H7 (cell line): ENCODE results near the gene SH3BP5L. TPM values are rescaled to one million over a fixed set of nuclear protein-coding genes. Genes with fewer than 3 reads are reported as not detected.
A peak's percentile ranks its signal among the peaks of the same experiment; 100 is the strongest.

ENCODE experiments used
- DNase-seq: peaks from one replicate; pipeline ENCODE4 v3.0.0; 2012
- H3K27me3 ChIP-seq: 2 replicates; pipeline ENCODE4 v1.6.0; 2011; ENCODE audit warnings: mild to moderate bottlenecking, low read length; ENCODE audit not compliant: control insufficient read depth, insufficient read depth
- H3K36me3 ChIP-seq: replicated peaks from 2 replicates; pipeline ENCODE4 v1.5.1; 2011; ENCODE audit warnings: low read length; ENCODE audit not compliant: control insufficient read depth, insufficient read depth
- H3K4me3 ChIP-seq: 2 replicates; pipeline ENCODE4 v1.5.1; 2011; ENCODE audit warnings: low read depth, mild to moderate bottlenecking, control low read depth, low read length, moderate library complexity; ENCODE audit not compliant: insufficient read depth
- total RNA-seq: library from RNA; depleted of rRNA; stranded (reverse); fragments of >200 nt; shearing (Covaris generic); gene quantifications from 2 replicates; pipeline ENCODE4 v1.2.3, GENCODE V29; 2014; rRNA removed

Gene SH3BP5L
- total RNA-seq, result 38.2 and 40.5 TPM in 2 replicates

DNA sequence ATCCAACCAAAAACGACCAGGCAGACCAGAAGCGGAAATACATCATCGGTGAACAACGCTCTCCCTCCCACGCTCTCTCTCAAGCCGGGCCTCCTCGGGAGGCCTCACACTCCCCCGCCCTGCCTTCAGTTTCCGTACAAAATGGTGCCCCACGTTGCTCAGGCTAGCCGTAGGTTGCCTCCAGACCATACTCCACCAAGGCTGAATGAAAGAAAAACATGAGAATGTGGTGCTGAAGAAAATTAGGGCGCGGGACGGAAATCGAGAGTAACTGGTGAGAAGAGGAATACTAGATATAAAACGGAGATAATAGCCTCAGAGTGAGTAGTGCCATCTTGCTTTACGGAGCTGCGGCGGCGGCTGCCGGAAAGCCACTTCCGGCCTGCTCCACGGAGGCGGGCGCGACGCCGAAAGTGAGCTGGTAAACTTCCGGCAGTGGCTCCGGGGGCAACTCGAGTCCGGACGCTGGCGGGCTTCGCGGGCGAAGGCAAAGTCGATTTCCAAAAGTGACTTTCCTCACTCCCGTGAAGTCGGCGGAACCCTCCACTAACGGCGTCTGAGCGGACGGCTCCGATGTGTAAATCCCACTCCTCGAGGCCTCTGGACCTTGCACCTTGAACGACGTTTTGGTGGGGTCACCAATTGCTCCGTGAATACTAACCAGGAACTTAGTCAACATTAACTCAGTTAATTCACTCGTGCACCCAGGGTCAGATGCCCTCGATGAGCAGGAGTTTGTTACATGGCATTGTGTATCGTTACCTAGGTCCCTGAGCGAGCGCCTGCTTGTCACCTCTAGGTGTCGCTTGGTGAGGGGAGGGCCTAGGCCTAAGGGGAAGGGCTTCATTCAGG is at the start of gene SH3BP5L:
Gene SH3BP5L, minus strand, starts transcription at position 7 of the 852 bp plus-strand sequence. CDS start 980 bp downstream, outside the sequence.
- H3K27me3 ChIP-seq, result peaks cover 1% of the 10 kb centered on the region; the same call in 1 of the 2 replicates
- peaks cover 12% of the 10 kb centered on the region for H3K36me3 ChIP-seq
- peak within 1 kb of the TSS; percentile 97 for H3K4me3 ChIP-seq
- peak; percentile 96 for DNase-seq

DNA sequence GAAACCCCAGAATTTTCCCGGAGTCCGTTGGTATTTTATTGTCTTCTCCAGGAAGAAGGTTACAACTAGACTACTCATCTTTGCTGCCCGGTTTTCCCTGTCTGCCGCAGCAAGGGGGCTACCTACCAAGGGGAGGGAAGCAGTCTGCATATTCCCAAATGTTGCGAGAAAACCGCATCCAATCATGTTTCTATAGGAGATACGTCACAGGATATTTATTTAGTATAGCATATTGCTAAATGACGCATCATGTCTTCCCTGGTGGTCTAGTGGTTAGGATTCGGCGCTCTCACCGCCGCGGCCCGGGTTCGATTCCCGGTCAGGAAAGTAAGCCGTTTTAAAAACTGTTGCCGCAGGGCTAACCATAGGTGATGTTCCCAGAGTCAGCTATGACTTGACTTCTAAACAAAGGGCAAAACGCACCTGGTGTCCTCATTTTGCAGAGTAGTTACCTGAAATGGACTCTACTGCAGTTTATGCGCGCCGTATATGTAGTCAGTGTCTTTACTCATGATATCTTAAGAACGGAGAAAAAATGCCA is 48.3 kb upstream of the SH3BP5L start:
- Histone ChIP-seq H3K27me3 (no peaks in the 10 kb centered on the region), H3K4me3 (peak overlapping the region; percentile 94)
- DNase-seq, result peak; percentile 70

DNA sequence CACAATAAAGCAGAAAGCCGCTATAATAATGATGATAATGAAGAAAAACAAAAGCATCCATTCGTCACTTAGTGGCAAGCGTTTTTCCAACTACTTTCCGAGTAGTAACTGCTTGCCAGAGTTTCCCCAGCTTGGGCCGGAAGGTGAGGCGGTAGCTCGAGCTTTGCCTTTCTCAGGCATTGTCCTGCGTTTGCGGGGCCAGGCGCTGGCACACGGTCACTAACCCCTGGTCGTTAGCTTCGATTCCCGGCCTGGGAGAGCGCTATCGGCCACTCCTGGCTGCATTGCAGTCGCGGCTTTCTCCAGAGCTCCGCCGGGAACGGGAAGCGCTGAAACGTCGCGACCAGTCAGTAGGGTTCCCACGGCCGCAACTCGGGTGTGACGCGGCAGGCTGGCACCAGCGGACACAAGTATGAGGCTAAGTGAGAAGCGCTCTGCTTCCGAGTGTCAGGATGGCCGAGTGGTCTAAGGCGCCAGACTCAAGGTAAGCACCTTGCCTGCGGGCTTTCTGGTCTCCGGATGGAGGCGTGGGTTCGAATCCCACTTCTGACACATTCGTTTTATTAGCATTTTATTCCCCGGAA is 47.8 kb upstream of the SH3BP5L start:
- H3K4me3 ChIP-seq, result peak overlapping the region; percentile 94
- peak; percentile 85 for DNase-seq
- H3K36me3 ChIP-seq, result no peaks in the 10 kb centered on the region
- no peaks in the 10 kb centered on the region for H3K27me3 ChIP-seq

More for the DNA sequence above, 48.3 kb upstream of the SH3BP5L start:
- no peaks in the 10 kb centered on the region for H3K36me3 ChIP-seq

DNA sequence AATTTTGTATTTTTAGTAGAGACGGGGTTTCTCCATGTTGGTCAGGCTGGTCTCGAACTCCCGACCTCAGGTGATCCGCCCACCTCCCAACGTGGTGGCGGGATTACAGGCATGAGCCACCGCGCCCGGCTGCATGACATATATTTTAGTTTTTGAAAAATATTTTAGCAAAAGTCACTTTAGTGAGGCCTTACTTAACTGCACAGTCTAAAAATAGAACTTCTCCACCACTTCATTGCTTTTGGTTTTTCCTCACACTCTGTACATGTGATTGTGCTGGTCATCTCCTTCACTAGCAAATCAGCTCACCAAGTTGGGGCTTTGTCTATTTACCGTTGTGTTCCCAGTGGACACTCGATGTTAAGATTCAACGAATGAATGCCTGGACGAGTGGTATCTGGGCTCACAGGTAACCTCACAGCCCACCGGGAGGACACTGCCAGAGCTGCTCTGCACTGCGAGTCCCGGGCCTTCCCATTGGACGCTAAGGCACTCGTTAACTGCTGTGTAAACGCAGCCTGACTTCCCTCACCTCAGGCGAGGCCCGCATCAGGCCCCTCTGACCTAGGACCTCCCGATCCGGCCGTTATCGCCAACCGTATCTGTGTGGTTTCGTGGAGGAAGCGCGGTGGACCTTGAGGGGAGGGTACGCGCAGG is 47.2 kb upstream of the SH3BP5L start:
- DNase-seq, result peak; percentile 84
- Histone ChIP-seq H3K36me3 (no peaks in the 10 kb centered on the region), H3K27me3 (no peaks in the 10 kb centered on the region), H3K4me3 (peak overlapping the region; percentile 94)

- no peaks in the 10 kb centered on the region for H3K36me3 ChIP-seq
- peak overlapping the region; percentile 94; the same call in 1 of the 2 replicates for H3K4me3 ChIP-seq
- no peaks in the 10 kb centered on the region for H3K27me3 ChIP-seq
- no peak for DNase-seq
These were observed 46.2 kb upstream of the SH3BP5L start for GRCh38 chr1:248871837-248872401.

DNA sequence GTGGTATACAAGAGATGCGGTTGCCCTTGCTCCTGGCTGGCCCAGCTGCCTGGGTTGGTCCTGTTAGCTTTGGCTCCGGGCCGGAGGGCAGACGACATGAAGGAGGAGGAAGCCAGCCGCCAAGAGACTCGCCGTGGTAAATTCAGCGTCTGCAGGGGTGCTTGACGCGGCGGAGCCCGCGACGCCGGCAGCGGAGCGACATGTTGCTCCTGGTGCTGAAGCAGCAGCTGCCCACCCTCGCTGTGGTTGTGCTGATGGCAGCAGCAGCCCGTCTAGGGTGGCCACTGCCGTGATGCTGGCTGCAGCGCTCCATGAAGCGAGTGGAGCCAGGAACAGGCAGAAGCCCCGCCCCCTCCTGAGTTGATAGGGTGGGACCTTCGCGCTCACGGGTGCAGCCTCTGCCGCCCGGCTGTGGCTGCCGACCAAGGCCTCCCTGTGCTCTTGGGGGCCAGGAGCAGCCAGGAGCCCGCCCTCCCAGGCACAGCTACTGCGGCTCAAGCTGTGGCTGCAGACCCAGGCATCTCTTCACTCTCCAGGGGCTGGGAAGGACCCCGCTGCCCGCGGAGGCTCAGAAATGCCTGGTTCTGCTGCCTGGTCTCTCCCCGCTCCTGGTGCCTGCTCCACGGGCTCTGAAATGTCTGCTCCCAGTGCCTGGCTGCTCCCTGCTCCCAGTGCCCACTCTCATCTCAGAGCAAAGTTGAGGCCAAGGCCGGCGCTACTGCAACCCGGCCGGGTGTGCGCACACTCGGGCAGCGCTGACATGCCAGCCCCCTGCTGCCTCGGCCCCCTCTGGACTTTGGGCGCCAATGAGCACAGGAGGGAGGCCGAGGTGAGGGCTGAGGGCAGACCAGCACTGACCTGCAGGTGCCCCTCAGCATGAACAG is 37.5 kb upstream of the SH3BP5L start:
- no peaks in the 10 kb centered on the region for H3K36me3 ChIP-seq
- peak overlapping the region; percentile 86 for H3K4me3 ChIP-seq
- peaks cover 43% of the 10 kb centered on the region for H3K27me3 ChIP-seq
- peak; percentile 87 for DNase-seq

DNA sequence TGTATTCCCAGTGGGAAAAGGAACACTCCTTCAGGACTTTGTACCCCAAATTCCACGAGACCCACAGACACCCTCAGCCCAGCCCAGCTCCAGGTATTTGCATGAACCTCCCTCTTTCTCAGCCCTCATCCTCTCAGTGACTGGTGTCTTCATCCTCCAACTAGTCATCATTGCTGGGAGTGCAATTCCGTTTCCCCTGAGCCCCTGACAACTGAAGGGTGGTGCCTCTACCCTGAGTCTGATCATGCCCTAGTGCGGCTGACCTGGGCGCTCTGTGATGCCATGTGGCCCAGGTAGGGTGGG is 36.9 kb upstream of the SH3BP5L start:
- Histone ChIP-seq H3K4me3 (peak overlapping the region; percentile 86), H3K36me3 (no peaks in the 10 kb centered on the region), H3K27me3 (peaks cover 44% of the 10 kb centered on the region)
- no peak for DNase-seq

DNA sequence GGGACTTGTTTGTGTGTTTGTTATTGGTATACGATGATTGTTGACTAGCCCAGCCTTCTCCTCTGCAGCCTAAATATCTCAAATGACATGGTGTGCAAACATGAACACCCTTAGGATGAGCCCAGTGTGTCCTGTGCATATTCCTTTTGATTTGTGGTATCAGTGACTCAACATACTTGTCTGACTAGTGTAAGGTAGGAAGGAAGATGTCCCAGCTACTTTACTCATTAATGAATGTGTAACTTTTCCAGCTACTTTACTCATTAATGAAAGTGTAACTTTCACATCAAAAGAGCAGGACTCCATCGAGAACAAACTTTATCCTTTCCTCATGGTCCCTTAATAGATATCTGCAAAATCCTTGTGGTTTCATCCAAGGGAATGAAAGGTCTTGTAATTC is 35.9 kb upstream of the SH3BP5L start:
- peaks cover 44% of the 10 kb centered on the region for H3K27me3 ChIP-seq
- H3K4me3 ChIP-seq, result no peak overlapping the region

GRCh38 chr1:248860007-248860406 is 34.3 kb upstream of the SH3BP5L start:
- H3K36me3 ChIP-seq, result peaks cover 7% of the 10 kb centered on the region
- peaks cover 40% of the 10 kb centered on the region for H3K27me3 ChIP-seq
- H3K4me3 ChIP-seq, result no peak overlapping the region
- no peak for DNase-seq

More for the DNA sequence above, 35.9 kb upstream of the SH3BP5L start:
- no peaks in the 10 kb centered on the region for H3K36me3 ChIP-seq
- DNase-seq, result no peak

DNA sequence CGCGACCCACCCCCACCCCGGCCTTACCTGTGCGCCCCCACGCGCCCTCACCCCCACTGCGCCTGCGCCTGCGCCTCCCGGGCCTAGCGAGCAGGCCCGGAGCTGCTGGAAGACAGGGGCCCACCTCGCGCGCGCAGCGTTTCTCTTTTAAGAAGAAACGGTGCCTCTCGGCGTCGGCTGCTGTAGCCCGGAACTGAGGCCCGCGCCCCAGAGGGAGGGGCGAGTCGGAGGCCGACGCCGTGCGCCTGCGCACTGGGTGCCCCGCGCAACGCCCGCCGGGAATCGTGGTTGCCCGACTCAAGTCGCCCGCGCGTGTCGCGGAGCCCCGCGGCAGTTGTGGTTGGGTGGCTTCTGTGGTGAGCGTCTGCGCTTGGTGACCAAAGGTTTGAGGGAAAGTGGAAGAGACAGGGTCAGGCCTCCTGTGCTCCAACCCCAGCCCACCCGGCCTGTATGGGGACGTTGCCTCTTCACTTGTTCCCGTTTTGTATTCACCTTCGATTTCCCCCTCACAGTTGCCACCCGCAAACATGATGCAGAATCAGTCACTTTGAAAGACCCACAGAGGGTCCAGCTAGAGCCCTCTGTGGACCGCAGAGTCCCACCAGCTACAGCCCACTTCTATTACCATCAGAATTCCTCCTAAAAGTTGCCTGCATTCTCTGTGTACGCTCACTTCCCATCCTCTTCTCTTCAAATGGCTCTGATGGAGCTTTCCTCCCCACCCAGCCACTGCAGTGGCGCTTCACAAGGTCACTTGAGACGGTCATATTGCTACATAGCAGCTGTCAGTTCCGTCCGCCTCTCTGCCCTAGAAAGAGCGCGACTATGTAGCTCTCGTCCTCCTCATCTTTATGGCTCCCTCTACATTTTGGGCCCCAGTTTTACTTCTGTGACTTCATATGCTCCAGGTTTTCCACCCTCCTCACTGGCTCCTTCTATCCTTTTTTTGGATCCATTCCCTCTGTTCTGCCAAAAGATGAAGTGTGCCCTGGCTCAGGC is 33.5 kb upstream of the SH3BP5L start, which contains the start of gene ZNF692:
Gene ZNF692, minus strand, starts transcription at position 195 of the 999 bp plus-strand sequence. CDS start 776 bp downstream, outside the sequence.
- Histone ChIP-seq H3K27me3 (peaks cover 32% of the 10 kb centered on the region), H3K4me3 (peak within 1 kb of the TSS; percentile 91), H3K36me3 (peaks cover 13% of the 10 kb centered on the region)
- DNase-seq, result peak; percentile 99

- Histone ChIP-seq H3K4me3 (peak overlapping the region; percentile 91), H3K36me3 (peaks cover 19% of the 10 kb centered on the region), H3K27me3 (peaks cover 23% of the 10 kb centered on the region)
- DNase-seq, result peak; percentile 93
These were observed 32.6 kb upstream of the SH3BP5L start for GRCh38 chr1:248858096-248858890.

DNA sequence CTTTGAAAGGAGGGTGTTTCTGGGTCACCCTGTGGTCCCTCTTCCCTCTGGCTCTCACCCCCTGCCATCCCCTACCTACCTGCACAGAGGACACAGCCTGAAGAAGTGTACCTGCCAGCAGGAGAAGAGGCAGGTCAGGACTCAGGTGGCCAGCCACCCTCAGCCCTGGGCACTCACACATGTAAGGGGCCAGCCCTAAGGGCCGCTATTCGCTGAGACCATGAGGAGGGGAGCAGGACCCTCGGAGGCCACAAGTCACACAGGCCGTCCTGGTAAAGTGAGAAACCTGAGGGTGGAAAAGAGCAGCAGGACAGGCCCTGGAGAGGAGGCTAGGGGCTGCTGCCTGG is 32.0 kb upstream of the SH3BP5L start:
- no peak for DNase-seq
- Histone ChIP-seq H3K4me3 (peak overlapping the region; percentile 91), H3K27me3 (peaks cover 17% of the 10 kb centered on the region), H3K36me3 (peaks cover 22% of the 10 kb centered on the region)
